ENCODE data around the gene CD8A. TPM values are rescaled to one million over a fixed set of nuclear protein-coding genes. Genes with fewer than 3 reads are reported as not detected.
A peak's percentile ranks its signal among the peaks of the same experiment; 100 is the strongest.

CD8A gene
- total and polyA plus RNA-seq, 8 donors = 0.53 to 9.1 (median 1.0) TPM

DNA sequence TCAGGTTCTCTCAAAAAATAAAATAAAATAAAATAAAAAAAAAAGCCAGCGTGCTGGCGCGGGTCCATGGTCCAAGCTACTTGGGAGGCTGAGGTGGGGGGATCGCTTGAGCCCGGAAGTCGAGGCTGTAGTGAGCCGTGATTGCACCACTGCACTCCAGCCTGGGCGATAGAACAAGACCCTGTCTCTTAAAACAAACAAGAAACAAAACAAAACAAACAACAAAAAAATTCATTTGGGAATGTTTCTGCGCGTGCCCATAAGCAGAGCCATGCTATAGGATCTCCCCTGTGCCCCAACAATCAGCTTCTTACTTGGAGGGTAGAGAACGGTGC lies 16.4 kb upstream of the CD8A start:
- no peak for ATAC-seq
- no peak for TF ChIP-seq CTCF (IDR thresholded peaks at IDR 0.05)
- intact Hi-C loops (cut with DNase I) = no loop called here
- Histone ChIP-seq H3K27me3 (peaks cover 28 to 70% of the 10 kb centered on the region in 2 donors), H3K36me3 (no peaks in the 10 kb centered on the region), H3K4me1 (peaks cover 4 to 30% of the 10 kb centered on the region in 2 donors), H3K4me3 (peak overlapping the region in 1 of 2 donors; percentile 36), H3K9me3 (no peaks in the 10 kb centered on the region), H3K27ac (no peak overlapping the region)
- DNase-seq = peak in 1 of 4 donors; percentile 18

- Histone ChIP-seq H3K27ac (no peak overlapping the region), H3K4me1 (peaks cover 4 to 30% of the 10 kb centered on the region in 2 donors), H3K9me3 (no peaks in the 10 kb centered on the region), H3K36me3 (no peaks in the 10 kb centered on the region), H3K27me3 (peaks cover 26 to 61% of the 10 kb centered on the region in 2 donors), H3K4me3 (no peak overlapping the region)
- TF ChIP-seq CTCF (IDR thresholded peaks at IDR 0.05) = no peak
- no peak for ATAC-seq
- DNase-seq = no peak
- intact Hi-C loops (cut with DNase I) = no loop called here
These were observed 15.5 kb upstream of the CD8A start for GRCh38 chr2:86806059-86806857.

DNA sequence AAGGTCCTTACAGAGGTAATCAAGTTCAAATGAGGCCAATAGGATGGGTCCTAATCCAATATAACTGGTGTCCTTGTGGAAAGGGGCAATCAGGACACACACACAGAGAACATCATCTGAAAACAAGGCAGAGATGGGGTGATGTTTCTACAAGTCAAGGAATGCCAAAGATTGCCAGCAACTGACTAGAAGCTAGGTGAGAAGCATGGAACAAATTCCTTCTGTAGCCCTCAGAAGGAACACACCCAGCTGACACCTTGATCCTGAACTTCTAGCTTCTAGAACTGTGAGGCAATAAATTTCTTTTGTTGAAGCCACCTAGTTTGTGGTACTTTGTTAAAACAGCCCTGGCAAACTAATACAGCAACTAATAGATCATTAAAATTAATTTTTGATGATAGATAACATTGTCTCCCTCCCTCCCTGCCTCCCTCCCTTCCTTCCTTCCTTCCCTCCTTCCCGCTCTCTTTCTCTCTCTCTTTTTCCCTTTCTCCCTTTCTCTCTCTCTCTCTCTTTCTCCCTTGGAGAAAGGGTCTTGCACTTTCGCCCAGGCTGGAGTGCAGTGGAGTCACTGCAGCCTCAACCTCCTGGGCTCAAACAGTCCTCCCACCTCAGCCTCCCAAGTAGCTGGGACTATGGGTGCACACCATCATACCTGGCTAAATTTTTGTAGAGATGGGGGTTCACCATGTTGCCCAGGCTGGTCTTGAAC lies 10.3 kb upstream of the CD8A start:
- Histone ChIP-seq H3K27me3 (peaks cover 0 to 9% of the 10 kb centered on the region in 2 donors), H3K4me3 (no peak overlapping the region), H3K4me1 (no peaks in the 10 kb centered on the region), H3K27ac (no peak overlapping the region), H3K36me3 (no peaks in the 10 kb centered on the region), H3K9me3 (peaks cover 0 to 17% of the 10 kb centered on the region in 2 donors)
- TF ChIP-seq CTCF (IDR thresholded peaks at IDR 0.05) = no peak
- intact Hi-C loops (cut with DNase I) = no loop called here
- DNase-seq (no peak), ATAC-seq (no peak)

- DNase-seq = no peak
- intact Hi-C loops (cut with DNase I) = no loop called here
These were observed 4.1 kb upstream of the CD8A start for GRCh38 chr2:86794861-86795260.

More at GRCh38 chr2:86794861-86795260, 4.1 kb upstream of the CD8A start:
- H3K4me3 ChIP-seq = no peak overlapping the region
- no peak for ATAC-seq
- H3K27me3 ChIP-seq = peaks cover 33 to 40% of the 10 kb centered on the region in 2 donors
- H3K36me3 ChIP-seq = no peaks in the 10 kb centered on the region
- no peak overlapping the region for H3K27ac ChIP-seq
- no peak for TF ChIP-seq CTCF (IDR thresholded peaks at IDR 0.05)
- peaks cover 0 to 23% of the 10 kb centered on the region in 2 donors for H3K9me3 ChIP-seq
- H3K4me1 ChIP-seq = peaks cover 12 to 17% of the 10 kb centered on the region in 2 donors
